GM18511 (cell line): ENCODE measurements around the gene EIF2S1.

ENCODE experiments used
- ATAC-seq: cut with Tn5 transposase; IDR thresholded peaks from one replicate; pipeline ENCODE4 v1.9.1; 2021; ENCODE audit warnings: mild to moderate bottlenecking, moderate library complexity; ENCODE audit not compliant: unreplicated experiment

The EIF2S1 gene

DNA sequence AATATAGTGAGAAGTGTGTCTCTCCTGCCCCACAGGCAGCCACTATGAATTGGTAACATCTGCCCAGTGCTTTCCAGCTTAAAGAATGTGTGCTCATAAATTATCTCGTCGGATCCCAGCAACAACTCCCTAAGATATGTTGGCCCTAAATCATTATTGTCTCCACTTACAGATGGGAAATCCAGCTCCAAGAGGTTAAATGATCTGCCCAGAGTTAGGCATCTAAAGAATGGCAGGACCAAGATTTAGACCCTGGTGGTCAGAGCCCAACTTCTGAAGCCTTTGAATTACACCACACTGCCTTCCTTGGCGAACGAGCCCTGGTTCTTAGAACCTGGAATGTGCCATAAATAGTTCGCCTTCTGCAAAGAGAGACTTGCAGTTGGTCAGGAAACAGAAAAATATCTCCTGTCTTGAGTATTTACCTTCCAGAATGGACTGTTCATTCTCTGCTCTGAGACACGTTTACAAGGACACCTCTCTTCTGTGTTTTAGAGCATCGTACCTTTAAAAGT, 72.0 kb downstream of the EIF2S1 start:
- no peak for ATAC-seq

DNA sequence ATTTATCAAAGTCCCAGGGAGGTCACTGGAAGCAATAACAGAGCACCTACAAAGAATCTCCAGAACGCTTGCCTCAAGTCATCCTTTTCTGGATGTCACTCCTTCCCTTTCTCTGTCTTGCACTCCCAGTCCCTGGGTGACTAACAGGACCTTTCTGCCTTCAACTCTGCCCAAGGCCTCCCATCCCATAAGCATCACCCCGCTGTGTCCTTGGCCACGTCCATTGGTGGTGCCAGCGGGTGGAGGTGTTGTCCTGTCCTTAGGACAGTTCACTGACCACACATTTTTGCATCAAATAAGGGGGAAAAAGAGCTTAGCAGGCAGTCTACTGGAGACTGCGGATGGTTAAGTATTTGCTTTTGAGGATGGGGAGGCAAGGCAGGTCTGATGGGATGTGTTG, 75.5 kb downstream of the EIF2S1 start:
- no peak for ATAC-seq
